DMS79 (cell line): ENCODE results near the gene CLSTN3.

ENCODE experiments used
- DNase-seq: peaks from one replicate; lab custom pipeline; 2025; lab: John Stamatoyannopoulos, UW

CLSTN3 gene

DNA sequence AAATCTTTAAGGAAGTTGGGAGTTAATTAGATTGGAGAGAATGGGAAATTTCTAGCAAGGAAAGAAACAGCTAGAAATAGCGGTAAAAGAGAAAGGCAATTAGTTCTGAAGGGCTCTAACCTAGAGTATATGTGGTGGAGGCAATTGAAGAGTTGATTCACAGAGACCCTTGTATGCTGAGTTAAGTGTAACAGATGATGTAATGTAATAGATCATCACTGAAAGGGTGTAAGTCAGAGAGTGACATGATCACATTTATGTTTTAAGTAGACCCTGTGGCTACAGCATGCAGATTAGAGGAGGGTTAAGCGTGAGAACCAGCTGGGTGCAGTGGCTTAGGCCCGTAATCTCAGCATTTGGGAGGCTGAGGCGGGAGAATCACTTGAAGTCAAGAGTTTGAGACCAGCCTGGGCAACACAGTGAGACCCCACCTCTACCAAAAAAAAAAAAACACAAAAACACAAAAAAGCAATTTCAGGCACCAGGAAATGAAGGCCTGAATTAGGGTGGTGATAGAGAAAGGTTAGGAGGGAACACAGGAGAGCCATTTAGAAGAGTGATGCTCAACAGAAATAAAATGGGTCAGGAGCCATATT lies 4.4 kb upstream of the CLSTN3 start:
- DNase-seq: no peak

DNA sequence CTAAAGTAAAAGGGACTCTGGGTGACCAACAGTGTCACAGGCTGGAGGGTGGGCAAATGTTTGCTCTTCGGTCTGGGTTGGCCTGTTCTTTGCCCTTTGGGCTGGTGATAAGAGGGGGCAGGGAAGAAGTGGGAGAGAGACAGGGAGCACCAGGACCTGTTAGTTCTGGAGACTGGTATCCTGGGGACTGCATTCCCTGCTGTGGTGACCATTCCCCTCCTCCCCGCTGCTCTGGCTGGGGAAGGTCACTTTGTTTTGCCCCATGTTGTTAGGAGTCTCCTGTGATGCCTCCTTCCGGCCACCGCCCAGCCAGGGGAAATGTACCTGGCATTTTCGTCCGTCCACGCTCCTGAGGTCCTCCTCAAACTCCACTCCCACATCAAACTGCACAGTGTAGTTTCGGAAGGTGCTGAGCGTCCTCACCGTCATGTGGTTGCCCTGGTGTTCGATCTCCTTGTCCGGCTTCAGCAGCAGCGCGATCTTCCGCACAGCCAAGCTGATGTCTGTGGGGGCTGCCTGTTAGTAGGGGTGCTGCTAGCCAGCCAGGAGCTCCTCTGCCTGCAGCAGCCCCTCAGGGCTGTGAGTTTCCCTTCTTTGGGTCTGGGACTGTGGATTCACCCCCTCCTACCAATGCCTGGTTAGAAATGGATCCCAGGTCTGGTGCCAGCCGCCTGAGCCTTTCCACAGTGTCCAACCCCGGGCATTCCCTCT lies 2.1 kb upstream of the CLSTN3 start:
- DNase-seq: no peak

DNA sequence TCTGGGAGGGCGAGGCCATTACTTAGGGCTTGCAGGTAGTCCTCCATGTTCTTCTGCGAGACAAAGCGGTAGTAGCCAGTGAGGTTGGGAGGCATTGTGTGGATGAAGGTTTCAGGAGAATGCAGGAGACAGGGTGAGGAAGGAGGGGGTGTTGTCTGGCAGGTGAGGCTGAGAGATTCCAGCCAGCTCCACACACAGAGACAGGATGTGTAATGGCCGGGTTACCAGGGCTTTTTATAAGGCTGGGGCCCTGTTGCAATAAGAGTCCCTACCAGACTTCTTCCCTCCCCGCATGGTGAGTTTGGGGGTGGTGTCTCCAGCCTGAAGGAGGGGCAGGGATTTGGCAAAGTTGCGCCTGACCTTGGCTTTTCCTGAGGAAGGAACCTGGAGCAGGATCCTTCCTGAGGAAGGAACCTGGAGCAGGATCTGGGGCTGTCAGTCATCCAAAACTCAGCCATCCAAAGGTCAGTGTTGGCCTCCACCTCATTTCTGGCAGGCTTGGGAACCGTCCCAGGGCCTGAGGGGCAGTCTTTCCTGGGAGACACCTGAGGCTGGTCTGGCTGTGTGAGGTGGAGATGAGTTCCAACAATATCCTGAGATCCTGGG lies 1.4 kb upstream of the CLSTN3 start, which contains the start of gene RBP5:
TSS of gene RBP5 (minus strand) at position 209 of the 606 bp plus-strand sequence. CDS start at position 95, 114 bp downstream.
- DNase-seq: no peak

DNA sequence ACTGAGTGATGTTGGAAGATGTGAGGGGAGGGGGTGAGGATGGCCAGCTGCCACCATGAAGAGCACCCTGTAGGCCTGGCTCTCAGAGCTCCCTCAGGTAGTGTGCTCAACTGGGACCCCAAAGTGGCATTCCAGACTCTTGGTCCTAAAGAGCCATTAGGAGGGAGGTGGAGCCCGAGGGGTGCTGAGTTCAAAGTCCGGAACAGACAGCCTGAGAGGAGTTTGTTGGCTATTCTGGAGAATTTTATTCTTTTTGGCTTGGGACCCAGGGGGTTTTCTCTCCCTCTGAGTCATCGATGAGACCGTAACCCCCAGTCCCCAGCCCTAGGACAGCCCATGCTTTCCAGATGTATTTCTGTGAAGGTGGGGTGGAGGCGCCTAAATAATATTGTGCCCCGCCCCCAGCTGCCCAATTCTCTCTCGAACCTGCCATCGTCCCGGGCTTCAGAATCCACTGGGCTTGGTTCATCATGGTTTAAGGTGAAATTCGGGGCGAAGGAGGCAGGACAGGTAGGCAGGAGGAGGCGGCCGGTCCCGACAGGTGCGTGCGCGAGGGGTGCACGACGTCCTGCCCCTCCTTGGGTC lies 792 bp upstream of the CLSTN3 start:
- DNase-seq: no peak

DNA sequence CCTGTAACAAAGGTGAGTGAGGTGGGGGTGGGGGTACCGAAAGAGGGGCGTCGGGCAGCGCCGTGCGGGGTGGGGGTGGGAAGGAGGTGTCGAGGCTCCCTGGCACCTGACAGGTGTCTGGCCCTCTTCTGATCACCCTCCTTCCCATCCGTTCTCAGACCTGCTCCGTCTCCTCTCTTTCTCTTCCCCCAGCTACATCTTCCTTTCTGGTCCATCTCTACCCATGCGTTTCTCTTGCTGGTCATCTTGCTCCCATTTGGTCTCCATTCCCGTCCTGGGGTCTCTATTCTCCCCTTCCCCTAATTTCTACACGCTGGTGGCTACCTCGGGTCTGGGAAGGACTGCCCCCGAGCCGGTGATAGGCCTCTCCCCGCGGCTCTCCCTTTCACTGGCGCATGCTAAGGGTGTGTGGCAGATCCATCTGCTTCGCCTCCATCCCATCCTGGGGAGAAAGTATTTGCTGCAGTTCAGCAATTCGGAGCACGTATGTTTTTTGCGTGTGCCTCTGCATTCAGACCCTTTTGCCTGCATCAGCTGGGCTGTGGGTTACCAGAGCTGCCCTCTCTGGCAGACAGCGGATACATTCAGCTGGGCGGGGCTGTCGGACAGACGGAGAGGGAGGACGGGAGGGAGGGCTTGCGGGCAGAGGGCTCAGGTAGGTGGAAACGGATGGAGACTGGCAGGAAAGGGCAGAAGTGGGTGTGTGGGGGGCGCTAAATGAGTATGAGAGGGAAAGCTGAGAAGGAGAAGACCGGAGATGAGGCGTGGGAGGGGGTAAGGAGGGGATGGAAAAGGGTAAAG lies 730 bp downstream of the CLSTN3 start:
- peak; percentile 26 for DNase-seq

DNA sequence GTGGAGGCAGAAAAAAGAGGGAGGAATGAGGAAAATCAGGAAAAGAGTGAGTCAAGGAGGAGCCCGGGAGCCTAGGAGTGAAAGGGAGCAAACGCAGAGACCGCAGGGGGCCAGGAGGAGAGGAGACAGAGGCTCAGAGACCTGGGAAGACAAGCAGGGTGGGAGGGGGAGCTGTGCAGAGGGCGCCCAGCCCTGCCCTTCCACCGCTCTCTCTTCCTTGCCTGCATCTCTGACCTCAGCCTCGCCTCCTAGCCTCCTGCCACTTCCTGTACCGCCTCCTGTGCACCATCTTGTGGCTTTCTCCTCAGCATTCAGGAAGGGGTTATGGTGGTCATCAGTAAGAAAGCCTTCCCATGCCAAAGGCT lies 1.3 kb downstream of the CLSTN3 start:
- no peak for DNase-seq

DNA sequence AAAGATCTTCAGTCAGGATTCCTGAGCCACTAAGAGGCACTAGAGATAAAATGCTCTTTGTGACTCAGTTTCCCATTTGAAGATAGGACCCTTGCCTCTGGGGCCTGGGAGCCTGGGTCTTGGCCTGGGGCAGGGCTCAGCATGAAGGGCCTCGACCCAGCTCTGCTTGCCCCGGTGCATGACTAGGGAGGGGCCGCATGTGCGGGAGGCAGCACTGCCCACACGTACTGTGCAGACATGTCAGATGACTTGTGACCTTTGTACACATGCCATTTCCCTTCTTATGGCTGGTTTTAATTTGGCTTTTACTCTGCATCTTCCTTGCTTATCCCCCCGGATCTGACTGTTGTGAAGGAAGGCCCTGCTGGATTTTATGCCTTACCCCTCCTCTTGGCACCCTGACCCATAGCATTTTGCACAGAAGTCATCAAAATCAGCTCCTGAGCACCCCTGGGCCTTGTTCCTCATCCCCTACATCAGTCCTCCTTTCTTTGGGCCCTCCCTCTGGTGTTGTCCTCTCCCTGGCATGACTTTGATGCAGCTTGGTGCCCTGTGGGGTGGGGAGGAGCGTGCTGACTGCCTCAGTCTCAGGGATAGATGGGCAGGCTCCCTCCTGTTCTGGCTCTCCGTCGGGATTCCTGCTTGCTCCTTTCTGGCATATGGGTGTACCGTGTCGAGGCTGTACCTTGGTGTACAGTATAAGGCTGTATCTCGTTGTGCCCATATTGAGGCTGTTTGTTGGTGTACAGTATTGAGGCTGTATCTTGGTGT lies 4.4 kb downstream of the CLSTN3 start:
- no peak for DNase-seq

DNA sequence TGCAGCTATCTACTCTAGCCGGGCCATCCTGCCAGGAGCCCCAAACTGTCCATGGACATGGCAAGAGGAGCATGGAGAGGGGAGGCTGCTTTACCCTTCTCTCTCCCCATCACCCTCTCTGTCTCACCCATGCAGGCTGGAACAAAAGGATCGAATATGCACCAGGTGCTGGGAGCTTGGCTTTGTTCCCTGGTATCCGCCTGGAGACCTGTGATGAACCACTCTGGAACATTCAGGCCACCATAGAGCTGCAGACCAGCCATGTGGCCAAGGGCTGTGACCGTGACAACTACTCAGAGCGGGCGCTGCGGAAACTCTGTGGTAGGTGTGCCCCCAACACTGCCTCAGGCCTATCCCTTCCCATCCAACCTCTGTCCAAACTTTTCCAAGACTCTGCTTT lies 5.9 kb downstream of the CLSTN3 start:
- no peak for DNase-seq

DNA sequence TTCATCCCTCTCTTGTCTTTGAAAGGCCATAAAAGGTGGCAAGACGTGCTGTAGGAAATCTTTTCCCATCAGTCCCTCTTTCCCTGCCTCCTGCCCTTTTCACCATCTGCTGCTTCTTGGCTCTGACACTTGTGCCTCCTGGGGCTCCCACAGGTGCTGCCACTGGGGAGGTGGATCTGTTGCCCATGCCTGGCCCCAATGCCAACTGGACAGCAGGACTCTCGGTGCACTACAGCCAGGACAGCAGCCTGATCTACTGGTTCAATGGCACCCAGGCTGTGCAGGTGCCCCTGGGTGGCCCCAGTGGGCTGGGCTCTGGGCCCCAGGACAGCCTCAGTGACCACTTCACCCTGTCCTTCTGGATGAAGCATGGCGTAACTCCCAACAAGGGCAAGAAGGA lies 6.5 kb downstream of the CLSTN3 start:
- DNase-seq: no peak

DNA sequence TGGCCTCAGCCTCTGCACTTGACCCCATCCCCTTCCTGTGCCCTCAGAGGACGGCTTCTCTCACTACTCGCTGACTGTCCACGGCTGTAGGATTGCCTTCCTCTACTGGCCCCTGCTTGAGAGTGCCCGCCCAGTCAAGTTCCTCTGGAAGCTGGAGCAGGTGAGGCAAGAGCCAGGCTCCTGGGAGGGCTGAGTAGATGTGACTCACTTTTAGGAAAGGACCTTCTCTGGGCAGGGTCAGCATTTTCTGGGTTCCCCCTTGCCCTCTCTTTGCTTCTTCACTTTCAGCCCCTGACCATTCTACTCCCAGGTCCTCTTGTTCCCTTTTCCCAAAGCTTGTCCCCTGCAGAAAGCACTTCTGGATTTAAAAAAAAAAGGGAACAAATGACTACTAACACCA lies 7.7 kb downstream of the CLSTN3 start:
- no peak for DNase-seq

DNA sequence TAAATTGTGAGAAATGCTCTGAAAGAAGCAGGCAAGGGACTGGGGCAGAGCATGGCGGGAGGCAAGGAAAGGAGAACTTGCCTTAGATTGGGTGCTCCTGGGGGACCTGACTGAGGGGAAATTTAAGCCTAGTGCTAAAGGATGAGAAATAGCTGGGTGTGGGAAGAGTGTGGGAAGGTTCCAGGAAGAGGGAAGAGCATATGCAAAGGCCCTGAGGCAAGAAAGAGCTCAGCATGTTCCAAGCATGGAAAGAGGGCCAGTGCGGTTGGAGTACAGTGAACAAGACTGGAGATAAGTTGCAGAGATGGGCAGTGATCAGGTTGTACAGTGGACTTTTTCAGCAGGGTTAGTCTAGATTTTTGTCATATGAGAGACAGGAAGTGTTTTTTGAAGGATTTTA lies 9.0 kb downstream of the CLSTN3 start:
- no peak for DNase-seq

DNA sequence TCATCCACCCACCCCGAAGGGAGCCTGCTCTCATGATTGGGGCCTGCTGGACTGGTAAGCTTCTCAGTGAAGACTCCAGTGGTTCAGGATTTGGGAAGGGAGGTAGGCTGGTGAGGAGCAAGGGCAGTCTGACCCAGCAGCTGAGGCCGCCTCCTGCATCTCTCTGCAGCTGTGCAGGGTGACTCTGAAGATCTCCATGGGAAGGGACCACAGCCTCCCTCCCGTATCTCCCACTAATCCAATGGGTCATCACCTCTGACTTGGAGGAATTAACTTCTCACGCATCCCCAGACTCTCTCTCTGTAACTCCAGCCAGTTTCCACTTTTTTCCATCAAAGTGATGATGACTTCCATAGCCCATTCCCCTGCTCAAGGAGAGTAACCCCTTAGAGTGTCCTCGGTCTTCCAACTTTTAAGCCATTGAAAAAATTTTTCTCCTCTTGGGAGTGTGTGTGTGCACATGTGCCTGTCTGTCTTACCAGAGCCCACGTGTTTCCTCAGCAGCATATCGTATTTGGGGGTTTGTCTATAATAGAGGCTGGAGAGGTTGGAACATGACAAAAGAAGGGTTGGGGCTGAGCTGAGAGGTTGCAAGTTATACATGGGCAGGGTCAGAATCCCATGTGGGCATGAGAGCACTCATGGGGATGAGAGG lies 11.3 kb downstream of the CLSTN3 start:
- DNase-seq: no peak

DNA sequence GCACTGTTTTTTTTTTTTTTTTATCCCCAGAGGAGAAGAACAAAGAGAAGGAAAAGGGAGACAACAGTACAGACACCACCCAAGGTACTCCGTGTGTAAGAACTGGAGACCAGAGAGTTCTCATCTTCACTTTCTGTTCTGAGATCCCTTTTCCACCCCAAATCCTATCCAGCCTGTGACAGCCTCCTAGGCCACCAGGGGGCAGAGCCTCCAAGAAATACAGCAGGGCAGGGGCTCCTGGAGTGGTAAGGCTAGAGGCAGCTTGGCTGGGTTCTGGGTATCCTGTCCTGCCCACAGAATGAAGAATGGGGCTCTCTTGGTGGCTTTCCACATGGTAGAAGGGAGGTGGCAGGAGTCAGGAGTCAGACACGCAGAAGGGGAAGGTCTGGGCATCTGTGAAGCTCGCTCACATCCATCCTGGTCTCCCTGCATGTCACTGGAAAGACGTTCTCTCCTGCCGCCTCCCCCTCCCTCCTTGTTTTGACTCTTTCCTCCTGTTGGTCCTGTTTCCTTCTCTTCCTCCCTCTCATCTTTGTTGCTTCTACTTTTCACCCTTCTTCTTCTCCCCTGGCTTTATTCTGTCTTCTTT lies 12.0 kb downstream of the CLSTN3 start:
- no peak for DNase-seq

DNA sequence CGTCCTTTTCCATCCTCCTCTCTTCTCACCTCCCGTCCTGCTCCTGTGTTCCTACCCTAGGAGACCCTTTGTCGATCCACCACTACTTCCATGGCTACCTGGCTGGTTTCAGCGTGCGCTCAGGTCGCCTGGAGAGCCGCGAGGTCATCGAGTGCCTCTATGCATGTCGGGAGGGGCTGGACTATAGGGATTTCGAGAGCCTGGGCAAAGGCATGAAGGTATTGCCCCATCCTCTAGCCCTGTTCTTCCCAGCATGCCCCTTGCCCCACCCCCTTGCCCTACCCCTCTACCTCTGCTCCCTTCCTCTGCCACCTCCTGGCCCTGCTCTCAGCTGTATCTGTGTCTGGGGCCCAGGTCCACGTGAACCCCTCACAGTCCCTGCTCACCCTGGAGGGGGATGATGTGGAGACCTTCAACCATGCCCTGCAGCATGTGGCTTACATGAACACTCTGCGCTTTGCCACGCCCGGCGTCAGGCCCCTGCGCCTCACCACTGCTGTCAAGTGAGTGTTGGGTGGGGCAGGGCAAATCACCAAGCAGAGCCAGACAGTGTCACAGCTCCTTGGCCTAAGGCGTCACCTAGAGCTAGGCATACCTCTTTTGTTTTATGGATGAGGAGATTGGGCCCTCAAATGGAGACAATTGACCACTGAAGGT lies 12.8 kb downstream of the CLSTN3 start:
- no peak for DNase-seq

DNA sequence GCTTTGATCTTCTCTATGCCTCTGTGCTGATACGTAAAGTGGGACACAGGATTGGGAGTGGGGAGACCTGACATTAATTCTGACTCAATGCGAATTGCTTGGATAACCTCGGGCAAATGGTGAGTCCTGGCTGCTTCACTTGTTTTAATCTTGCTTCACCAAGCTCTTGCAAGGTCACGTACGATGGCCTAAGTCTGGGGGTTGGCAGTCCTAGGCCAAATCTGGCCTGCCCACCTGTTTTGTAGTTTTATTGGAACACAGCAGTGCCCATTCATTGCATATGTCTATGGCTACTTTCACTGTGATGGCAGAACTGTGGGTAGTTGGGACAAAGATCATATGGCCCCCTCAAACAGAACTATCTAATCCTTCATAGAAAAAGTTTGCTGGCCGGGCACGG lies 13.4 kb downstream of the CLSTN3 start:
- DNase-seq: no peak

DNA sequence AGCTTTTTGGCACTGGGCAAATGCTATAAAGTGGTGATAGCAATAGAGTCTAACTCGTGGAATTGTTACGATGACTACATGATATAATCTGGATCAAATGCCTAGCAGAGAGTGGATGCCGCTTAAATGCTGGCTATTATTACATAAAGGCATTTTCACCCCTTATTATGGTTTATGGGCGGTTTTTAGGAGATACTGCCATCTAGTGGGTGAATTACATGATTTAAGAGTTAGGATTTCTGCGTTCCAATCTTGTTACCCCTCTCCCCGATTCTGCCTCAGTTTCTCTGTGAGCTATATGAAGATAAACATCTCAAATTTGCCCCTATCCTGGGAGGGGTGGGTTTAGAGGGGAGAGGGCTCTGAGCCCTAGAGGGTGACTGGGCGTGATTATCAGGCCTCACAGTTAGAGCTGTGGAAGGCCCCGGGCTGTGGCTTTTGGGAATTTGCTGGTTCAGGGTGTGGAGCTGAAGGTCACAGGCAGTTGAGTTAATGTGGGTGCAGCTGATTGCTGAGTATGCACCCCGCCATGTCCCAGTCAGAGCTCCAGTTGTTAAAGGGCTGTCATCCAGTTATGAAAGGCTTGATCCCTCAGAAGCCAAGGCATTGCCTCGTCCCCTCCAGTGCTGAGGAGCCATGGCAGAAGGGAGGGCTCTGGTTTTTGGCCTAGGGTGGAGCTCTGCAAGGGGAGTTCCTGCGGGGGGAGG lies 14.4 kb downstream of the CLSTN3 start:
- DNase-seq: no peak

DNA sequence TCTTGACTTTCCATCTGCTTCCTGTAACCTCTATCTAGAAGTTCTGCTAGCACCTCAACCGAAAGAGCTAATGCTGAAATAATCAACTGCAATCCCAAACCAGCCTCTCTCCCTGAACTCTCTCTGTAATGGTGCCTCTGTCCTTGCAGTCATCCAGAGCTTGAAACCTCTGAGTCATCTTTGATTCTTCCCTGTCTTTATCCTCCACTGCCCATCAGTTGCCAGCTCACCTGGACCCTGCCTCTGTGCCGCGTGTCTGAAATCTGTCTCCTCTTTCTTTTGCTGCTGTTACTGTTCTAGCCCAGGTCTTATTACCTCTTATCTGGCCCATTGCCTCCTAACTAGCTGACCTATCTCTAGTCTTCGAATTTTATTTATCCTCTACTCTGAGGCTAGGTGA lies 15.5 kb downstream of the CLSTN3 start:
- DNase-seq: no peak

DNA sequence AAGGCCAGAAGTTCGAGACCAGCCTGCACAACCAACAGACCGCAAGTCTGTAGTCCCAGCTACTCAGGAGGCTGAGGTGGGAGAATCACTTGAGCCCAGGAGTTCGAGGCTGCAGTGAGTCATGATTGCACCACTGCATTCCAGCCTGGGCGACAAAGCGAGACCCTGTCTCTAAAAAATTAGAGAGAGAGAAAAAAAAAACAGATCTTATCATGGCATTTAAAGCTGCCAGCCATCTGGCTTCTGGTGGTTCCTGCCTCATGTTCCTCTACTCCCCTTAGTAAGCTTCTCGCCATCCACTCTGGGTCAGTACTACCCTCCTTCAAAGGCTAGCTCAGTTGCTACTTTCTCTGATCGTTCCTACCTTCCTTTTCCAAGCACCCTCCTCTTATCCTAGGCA lies 16.1 kb downstream of the CLSTN3 start:
- DNase-seq: no peak

DNA sequence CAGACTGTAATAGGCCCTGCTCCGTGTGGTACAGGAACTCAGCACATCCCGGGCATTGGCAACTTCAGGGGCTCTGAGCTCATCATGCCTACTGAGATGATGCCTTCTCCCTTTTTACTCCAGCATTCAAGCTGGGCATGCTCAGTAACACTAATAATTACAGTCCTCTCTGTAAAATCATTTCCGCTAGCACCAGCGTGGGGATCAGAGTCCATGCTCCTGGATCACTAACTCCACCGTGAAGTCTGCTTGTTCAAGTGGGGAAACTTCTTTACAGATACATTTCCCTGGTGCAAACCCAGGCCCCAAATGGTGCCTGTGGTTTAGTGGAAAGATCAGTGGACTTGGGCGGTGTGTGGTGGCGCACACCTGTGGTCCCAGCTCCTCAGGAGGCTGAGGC lies 16.7 kb downstream of the CLSTN3 start:
- no peak for DNase-seq

DNA sequence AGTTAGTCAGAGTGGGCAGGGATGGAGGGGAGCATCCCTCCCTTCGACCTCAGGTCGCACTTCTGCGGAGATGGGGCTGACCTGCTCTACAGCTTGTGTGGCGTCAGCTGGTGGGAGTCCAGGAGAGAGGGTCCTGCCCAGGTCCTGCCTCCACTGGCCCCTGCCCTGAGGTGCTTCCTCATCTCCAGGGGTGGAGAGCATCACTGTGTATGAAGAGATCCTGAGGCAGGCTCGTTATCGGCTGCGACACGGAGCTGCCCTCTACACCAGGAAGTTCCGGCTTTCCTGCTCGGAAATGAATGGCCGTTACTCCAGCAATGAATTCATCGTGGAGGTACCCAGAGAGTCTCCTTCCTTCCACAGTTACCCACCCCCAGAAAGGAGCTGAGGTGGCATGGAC lies 20.2 kb downstream of the CLSTN3 start:
- no peak for DNase-seq
